Smooth muscle cell (in vitro differentiated cells): ENCODE measurements around the gene IL12RB2. TPM values are rescaled to one million over a fixed set of nuclear protein-coding genes. Genes with fewer than 3 reads are reported as not detected.

Experiments
- DNase-seq: peaks from one replicate; lab custom pipeline; 2025; ENCODE audit not compliant: unreplicated experiment; lab: John Stamatoyannopoulos, UW
- H2AFZ ChIP-seq: fragments of 200-600 bp; sonication (generic); 2 replicates; pipeline ENCODE4 v1.6.0; 2016; ENCODE audit warnings: antibody characterized with exemption, low read depth, mild to moderate bottlenecking
- H3F3A ChIP-seq: fragments of 200-600 bp; sonication (generic); 2 replicates; pipeline ENCODE4 v1.6.0; 2017; ENCODE audit warnings: antibody characterized with exemption, low read depth
- H3K27ac ChIP-seq: fragments of 200-600 bp; sonication (generic); 2 replicates; pipeline ENCODE4 v1.5.1; 2016; ENCODE audit warnings: low read depth, mild to moderate bottlenecking
- H3K27me3 ChIP-seq: fragments of 200-600 bp; sonication (generic); 2 replicates; pipeline ENCODE4 v1.6.1; 2016; ENCODE audit warnings: low read depth, mild to moderate bottlenecking
- H3K36me3 ChIP-seq: fragments of 200-600 bp; sonication (generic); 2 replicates; pipeline ENCODE4 v1.5.1; 2016; ENCODE audit warnings: low read depth
- H3K4me1 ChIP-seq: fragments of 200-600 bp; sonication (generic); 2 replicates; pipeline ENCODE4 v1.5.1; 2016; ENCODE audit warnings: low read depth
- H3K4me2 ChIP-seq: fragments of 200-600 bp; sonication (generic); 2 replicates; pipeline ENCODE4 v1.6.0; 2016; ENCODE audit warnings: mild to moderate bottlenecking
- H3K4me3 ChIP-seq: fragments of 200-600 bp; sonication (generic); 2 replicates; pipeline ENCODE4 v1.5.1; 2016; ENCODE audit warnings: mild to moderate bottlenecking
- H3K79me2 ChIP-seq: fragments of 200-600 bp; sonication (generic); 2 replicates; pipeline ENCODE4 v1.6.0; 2016; ENCODE audit warnings: low read depth, mild to moderate bottlenecking
- H3K9ac ChIP-seq: fragments of 200-600 bp; sonication (generic); 2 replicates; pipeline ENCODE4 v1.6.0; 2016; ENCODE audit warnings: low read depth
- H3K9me3 ChIP-seq: fragments of 200-600 bp; sonication (generic); replicated peaks from 2 replicates; pipeline ENCODE4 v1.5.1; 2016; ENCODE audit warnings: low read depth
- H4K20me1 ChIP-seq: fragments of 200-600 bp; sonication (generic); 2 replicates; pipeline ENCODE4 v1.6.0; 2016; ENCODE audit warnings: low read depth
- WGBS: methylation state at CpG from one replicate; pipeline ENCODE4 v1.1.7; 2016; ENCODE audit warnings: low lambda C conversion rate; 5-methylcytosine and 5-hydroxymethylcytosine counted together
- polyA plus RNA-seq: library from polyadenylated mRNA; unstranded; fragments of >200 nt; fragmentation: Nextera tagmentation; extraction: Ambion mirVana; gene quantifications from 2 replicates; pipeline ENCODE4 v1.2.1, GENCODE V29; 2016
- total RNA-seq: library from RNA; depleted of rRNA; stranded (reverse); fragments of >200 nt; gene quantifications from 2 replicates; pipeline ENCODE4 v1.2.3, GENCODE V29; 2014
- TF ChIP-seq, protein P1 (sequence below): fragments of 200-600 bp; sonication (generic); IDR thresholded peaks from 2 replicates; pipeline ENCODE4 v1.5.1; 2017; ENCODE audit warnings: borderline replicate concordance, mild to moderate bottlenecking, antibody characterized with exemption; ENCODE audit not compliant: insufficient read depth, poor library complexity, severe bottlenecking

The IL12RB2 gene
- total and polyA plus RNA-seq, 2 experiments from 2014 or later: not detected

DNA sequence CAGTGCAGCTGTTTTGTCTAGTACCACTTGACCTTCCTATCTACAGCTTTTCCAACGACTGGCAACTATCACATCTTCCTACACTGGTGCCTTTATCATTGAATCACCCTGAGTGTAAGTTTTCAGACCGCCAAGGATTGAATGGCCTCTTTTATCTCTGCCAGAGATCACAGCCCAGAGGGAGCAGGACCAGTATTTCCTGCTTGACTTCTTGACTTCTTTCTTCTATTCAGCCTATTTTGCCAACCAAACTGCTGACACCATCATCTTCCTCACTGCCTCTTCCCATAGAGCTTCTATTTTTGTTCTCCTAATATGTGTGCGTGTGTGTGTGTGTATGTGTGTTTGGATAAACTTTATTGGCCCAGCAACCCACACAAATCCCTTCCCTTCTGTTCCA is 68.7 kb downstream of the IL12RB2 start:
- Histone ChIP-seq H3K9me3 (no peaks in the 10 kb centered on the region), H3K4me3 (no peak overlapping the region), H3K4me1 (peaks cover 6% of the 10 kb centered on the region), H3K27ac (no peak overlapping the region), H3F3A (no peaks in the 10 kb centered on the region), H3K36me3 (no peaks in the 10 kb centered on the region), H2AFZ (no peak overlapping the region), H3K4me2 (no peak overlapping the region), H3K9ac (no peak overlapping the region), H4K20me1 (no peaks in the 10 kb centered on the region), H3K27me3 (no peaks in the 10 kb centered on the region), H3K79me2 (no peaks in the 10 kb centered on the region)
- no peak for DNase-seq
- 10% methylated on average over 3 of the region's 3 CpGs for WGBS
- TF ChIP-seq, protein P1, sequence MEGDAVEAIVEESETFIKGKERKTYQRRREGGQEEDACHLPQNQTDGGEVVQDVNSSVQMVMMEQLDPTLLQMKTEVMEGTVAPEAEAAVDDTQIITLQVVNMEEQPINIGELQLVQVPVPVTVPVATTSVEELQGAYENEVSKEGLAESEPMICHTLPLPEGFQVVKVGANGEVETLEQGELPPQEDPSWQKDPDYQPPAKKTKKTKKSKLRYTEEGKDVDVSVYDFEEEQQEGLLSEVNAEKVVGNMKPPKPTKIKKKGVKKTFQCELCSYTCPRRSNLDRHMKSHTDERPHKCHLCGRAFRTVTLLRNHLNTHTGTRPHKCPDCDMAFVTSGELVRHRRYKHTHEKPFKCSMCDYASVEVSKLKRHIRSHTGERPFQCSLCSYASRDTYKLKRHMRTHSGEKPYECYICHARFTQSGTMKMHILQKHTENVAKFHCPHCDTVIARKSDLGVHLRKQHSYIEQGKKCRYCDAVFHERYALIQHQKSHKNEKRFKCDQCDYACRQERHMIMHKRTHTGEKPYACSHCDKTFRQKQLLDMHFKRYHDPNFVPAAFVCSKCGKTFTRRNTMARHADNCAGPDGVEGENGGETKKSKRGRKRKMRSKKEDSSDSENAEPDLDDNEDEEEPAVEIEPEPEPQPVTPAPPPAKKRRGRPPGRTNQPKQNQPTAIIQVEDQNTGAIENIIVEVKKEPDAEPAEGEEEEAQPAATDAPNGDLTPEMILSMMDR: no peak

DNA sequence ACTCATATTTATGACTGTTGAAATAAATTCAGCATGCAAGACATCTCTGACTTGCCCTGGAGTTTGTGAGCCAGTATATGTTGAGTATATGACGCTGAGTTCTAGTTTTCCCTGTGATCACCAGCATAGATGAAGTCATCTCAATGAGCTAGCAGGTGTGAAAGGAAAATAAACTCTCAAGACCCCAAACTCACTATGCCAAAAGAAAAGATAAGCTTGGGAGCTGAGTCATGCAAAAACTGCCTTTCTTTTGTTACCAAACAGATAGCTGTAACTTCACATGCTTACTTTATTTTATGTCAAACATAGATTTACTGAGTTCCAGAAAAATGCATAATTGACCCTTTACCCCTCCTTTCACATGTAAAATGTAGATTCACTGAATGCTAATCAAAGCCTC is 69.6 kb downstream of the IL12RB2 start:
- Histone ChIP-seq H3F3A (no peaks in the 10 kb centered on the region), H3K9ac (no peak overlapping the region), H2AFZ (no peak overlapping the region), H3K4me1 (no peaks in the 10 kb centered on the region), H4K20me1 (no peaks in the 10 kb centered on the region), H3K27ac (no peak overlapping the region), H3K9me3 (no peaks in the 10 kb centered on the region), H3K36me3 (no peaks in the 10 kb centered on the region), H3K27me3 (no peaks in the 10 kb centered on the region), H3K79me2 (no peaks in the 10 kb centered on the region), H3K4me3 (no peak overlapping the region), H3K4me2 (no peak overlapping the region)
- DNase-seq: no peak
- 75% methylated on average over 1 of the region's 1 CpG for WGBS
- TF ChIP-seq, protein P1: no peak

DNA sequence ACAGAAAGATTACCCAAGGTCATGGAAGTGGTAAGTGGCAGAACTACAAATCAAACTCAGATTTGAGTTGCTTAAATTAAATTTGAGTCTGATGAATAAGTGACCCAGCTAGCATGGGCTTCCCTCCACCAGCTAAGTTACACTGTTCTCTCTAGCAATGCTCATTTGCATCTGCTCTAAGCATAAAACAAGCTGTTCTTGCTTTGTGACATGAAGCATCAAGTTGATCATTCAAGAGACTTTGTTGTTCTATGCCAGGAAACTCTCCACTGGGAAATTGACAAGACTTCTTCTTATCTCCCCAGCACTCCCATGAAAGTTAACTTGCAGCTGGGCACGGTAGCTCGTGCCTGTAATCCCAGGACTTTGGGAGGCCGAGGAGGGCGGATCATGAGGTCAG is 73.5 kb downstream of the IL12RB2 start:
- H3K9me3 ChIP-seq: no peaks in the 10 kb centered on the region
- no peaks in the 10 kb centered on the region for H3F3A ChIP-seq
- TF ChIP-seq, protein P1: no peak
- no peaks in the 10 kb centered on the region for H3K36me3 ChIP-seq
- no peaks in the 10 kb centered on the region for H3K79me2 ChIP-seq
- H3K27ac ChIP-seq: no peak overlapping the region
- H3K27me3 ChIP-seq: no peaks in the 10 kb centered on the region
- H3K4me2 ChIP-seq: no peak overlapping the region
- 68% methylated on average over 4 of the region's 4 CpGs for WGBS
- no peak overlapping the region for H3K9ac ChIP-seq
- H4K20me1 ChIP-seq: no peaks in the 10 kb centered on the region
- H3K4me1 ChIP-seq: no peaks in the 10 kb centered on the region
- H3K4me3 ChIP-seq: no peak overlapping the region
- no peak overlapping the region for H2AFZ ChIP-seq
- DNase-seq: no peak

DNA sequence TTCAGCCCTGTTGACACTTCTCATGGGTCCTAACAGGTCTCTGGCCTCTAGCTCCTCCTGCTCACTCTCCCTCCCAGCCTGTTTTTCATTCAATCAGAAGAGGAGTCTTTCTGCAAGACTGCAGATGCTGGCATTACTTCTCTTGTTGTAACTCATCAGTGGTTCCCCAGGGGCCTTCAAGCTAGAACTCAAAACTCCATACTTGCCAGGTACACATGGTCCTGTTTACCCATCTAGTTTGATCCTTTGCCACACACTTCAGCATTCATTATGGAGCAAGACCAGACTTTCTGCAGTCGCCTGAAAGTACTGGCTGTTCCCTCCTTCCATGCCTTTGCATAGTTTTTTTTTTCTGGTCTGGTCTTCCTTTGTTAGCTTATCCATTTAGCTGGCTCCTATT is 74.6 kb downstream of the IL12RB2 start:
- H3K9me3 ChIP-seq: no peaks in the 10 kb centered on the region
- H3K27me3 ChIP-seq: no peaks in the 10 kb centered on the region
- WGBS: 100% methylated on average over 1 of the region's 1 CpG
- H3F3A ChIP-seq: no peaks in the 10 kb centered on the region
- no peaks in the 10 kb centered on the region for H3K79me2 ChIP-seq
- H2AFZ ChIP-seq: no peak overlapping the region
- no peaks in the 10 kb centered on the region for H4K20me1 ChIP-seq
- no peak for DNase-seq
- H3K4me2 ChIP-seq: no peak overlapping the region
- TF ChIP-seq, protein P1: no peak
- H3K27ac ChIP-seq: no peak overlapping the region
- no peak overlapping the region for H3K4me3 ChIP-seq
- no peak overlapping the region for H3K9ac ChIP-seq
- H3K36me3 ChIP-seq: no peaks in the 10 kb centered on the region
- no peaks in the 10 kb centered on the region for H3K4me1 ChIP-seq
